Activated T-helper 1 cell treated with Interleukin-2 at 50 U/mL for 16 hours (primary cell): ENCODE measurements around the gene TOR1AIP1.
"Not testable (repeated sequence)": the region's sequence is repeated elsewhere in the genome, so short reads cannot be mapped to it uniquely, and the experiment has no call there.

ENCODE experiments used
- DNase-seq: peaks from one replicate; pipeline ENCODE4 v3.0.0-alpha.2; 2020; ENCODE audit warnings: low read depth

Gene TOR1AIP1

GRCh38 chr1:179882253-179883039 is at the start of gene TOR1AIP1:
Gene TOR1AIP1, plus strand, starts transcription at chr1:179882285. Its CDS starts 218 bp downstream, at chr1:179882503.
- DNase-seq = peak; percentile 97

GRCh38 chr1:179836686-179837445 is 45.2 kb upstream of the TOR1AIP1 start:
- not testable (repeated sequence) for DNase-seq

- DNase-seq = no peak
Observed at GRCh38 chr1:179840107-179840506, 42.0 kb upstream of the TOR1AIP1 start.

GRCh38 chr1:179848233-179848632 is 33.9 kb upstream of the TOR1AIP1 start:
- no peak for DNase-seq

GRCh38 chr1:179853102-179853501 is 29.0 kb upstream of the TOR1AIP1 start:
- DNase-seq = no peak

- not testable (repeated sequence) for DNase-seq
Observed at GRCh38 chr1:179855831-179856230, 26.3 kb upstream of the TOR1AIP1 start.

GRCh38 chr1:179856296-179856695 is 25.8 kb upstream of the TOR1AIP1 start:
- DNase-seq = no peak

GRCh38 chr1:179857009-179857408 is 25.1 kb upstream of the TOR1AIP1 start:
- no peak for DNase-seq

GRCh38 chr1:179860652-179861051 is 21.4 kb upstream of the TOR1AIP1 start:
- no peak for DNase-seq

- DNase-seq = no peak
Observed at GRCh38 chr1:179865377-179865776, 16.7 kb upstream of the TOR1AIP1 start.

GRCh38 chr1:179866616-179867015 is 15.5 kb upstream of the TOR1AIP1 start:
- no peak for DNase-seq

- peak; percentile 17 for DNase-seq
Observed at GRCh38 chr1:179867493-179868330, 14.4 kb upstream of the TOR1AIP1 start.

- no peak for DNase-seq
Observed at GRCh38 chr1:179870870-179871269, 11.2 kb upstream of the TOR1AIP1 start.

GRCh38 chr1:179871940-179872339 is 10.1 kb upstream of the TOR1AIP1 start:
- no peak for DNase-seq

- DNase-seq = no peak
Observed at GRCh38 chr1:179872558-179872957, 9.5 kb upstream of the TOR1AIP1 start.

GRCh38 chr1:179873438-179873851 is 8.6 kb upstream of the TOR1AIP1 start:
- DNase-seq = no peak

GRCh38 chr1:179875596-179876299 is 6.3 kb upstream of the TOR1AIP1 start:
- DNase-seq = no peak

GRCh38 chr1:179876300-179876715 is 5.8 kb upstream of the TOR1AIP1 start:
- no peak for DNase-seq

- DNase-seq = peak; percentile 76
Observed at GRCh38 chr1:179877586-179878265, 4.4 kb upstream of the TOR1AIP1 start, which contains the start of gene TOR1AIP2. Gene TOR1AIP2, minus strand, starts transcription at chr1:179877803. Its CDS starts 25,138 bp downstream, at chr1:179852665.

GRCh38 chr1:179879797-179880196 is 2.3 kb upstream of the TOR1AIP1 start:
- no peak for DNase-seq
